ENCODE results near the gene GIN1. TPM values are rescaled to one million over a fixed set of nuclear protein-coding genes. Genes with fewer than 3 reads are reported as not detected.

GIN1 gene
- total RNA-seq, 2 donors from 2014 or later, result 5.6 to 8.0 TPM

DNA sequence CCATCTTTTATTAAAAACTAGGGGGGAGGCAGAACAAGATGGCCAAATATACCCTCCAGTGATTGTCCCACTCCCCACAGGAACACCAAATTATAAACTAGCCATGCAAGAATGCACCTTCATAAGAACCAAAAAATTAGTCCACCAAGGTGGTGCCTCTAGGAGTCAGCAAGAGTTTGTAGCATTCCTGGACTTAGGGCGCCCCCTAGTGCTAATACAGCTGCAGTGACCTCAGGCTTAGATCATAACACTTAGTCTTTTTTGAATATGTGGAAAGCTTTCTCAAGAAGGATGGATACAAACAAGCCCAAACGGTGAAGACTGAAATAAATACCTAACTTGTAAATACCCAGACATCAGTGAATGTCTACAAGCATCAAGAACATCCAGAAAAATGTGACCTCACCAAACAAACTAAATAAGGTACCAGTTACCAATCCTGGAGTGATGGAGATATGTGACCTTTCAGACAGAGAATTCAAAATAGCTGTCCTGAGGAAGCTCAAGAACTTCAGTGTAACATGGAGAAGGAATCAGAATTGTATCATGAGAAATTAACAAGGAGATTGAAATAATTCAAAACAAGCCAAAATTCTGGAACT is 19.4 kb upstream of the GIN1 start:
- Histone ChIP-seq H3K36me3 (peaks cover 28% of the 10 kb centered on the region), H3K27me3 (replicated peaks; ENCODE audit: insufficient read depth) (no peaks in the 10 kb centered on the region), H3K9me3 (no peaks in the 10 kb centered on the region), H3K27ac (no peak overlapping the region), H3K4me3 (no peak overlapping the region), H3K4me1 (ENCODE audit: control insufficient read depth in 1 of 2, low read depth in 2 of 2) (no peaks in the 10 kb centered on the region)
- DNase-seq (ENCODE audit: low spot score), result peak; percentile 27
- TF ChIP-seq, protein P1, sequence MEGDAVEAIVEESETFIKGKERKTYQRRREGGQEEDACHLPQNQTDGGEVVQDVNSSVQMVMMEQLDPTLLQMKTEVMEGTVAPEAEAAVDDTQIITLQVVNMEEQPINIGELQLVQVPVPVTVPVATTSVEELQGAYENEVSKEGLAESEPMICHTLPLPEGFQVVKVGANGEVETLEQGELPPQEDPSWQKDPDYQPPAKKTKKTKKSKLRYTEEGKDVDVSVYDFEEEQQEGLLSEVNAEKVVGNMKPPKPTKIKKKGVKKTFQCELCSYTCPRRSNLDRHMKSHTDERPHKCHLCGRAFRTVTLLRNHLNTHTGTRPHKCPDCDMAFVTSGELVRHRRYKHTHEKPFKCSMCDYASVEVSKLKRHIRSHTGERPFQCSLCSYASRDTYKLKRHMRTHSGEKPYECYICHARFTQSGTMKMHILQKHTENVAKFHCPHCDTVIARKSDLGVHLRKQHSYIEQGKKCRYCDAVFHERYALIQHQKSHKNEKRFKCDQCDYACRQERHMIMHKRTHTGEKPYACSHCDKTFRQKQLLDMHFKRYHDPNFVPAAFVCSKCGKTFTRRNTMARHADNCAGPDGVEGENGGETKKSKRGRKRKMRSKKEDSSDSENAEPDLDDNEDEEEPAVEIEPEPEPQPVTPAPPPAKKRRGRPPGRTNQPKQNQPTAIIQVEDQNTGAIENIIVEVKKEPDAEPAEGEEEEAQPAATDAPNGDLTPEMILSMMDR (IDR thresholded peaks at IDR 0.05), result peak; percentile 88
- ATAC-seq (ENCODE audit: insufficient number of reproducible peaks, low FRiP score, low read depth), result no peak

DNA sequence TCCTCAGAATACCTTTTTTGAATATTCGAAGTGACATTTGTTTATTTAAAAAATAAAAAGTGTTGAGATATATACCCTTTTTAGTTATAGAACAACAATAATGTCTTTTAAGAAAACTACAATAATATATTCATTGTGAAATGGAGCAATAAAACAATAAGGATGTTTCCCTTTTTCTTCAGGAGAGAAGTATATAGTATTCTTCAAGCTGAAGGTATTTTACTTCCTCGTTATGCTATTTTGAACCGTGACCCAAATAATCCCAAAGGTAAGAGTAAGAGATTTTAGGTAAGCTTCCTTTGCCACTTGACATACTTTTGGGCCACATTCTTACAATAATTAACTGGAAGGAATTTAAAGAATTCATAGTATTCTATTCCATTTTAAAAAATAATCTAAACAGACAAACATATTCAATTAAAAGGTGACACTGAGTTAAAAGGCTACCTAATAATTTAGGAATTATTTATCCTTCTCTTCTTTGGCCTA is 18.3 kb upstream of the GIN1 start:
- TF ChIP-seq, protein P1 (IDR thresholded peaks at IDR 0.05), result no peak
- no peak overlapping the region for H3K27ac ChIP-seq
- H3K36me3 ChIP-seq, result peaks cover 28% of the 10 kb centered on the region
- H3K27me3 ChIP-seq (replicated peaks; ENCODE audit: insufficient read depth), result no peaks in the 10 kb centered on the region
- ATAC-seq (ENCODE audit: insufficient number of reproducible peaks, low FRiP score, low read depth), result no peak
- no peak for DNase-seq (ENCODE audit: low spot score)
- H3K4me3 ChIP-seq, result no peak overlapping the region
- H3K9me3 ChIP-seq, result no peaks in the 10 kb centered on the region
- H3K4me1 ChIP-seq (ENCODE audit: control insufficient read depth in 1 of 2, low read depth in 2 of 2), result peaks cover 5 to 7% of the 10 kb centered on the region in 2 donors

DNA sequence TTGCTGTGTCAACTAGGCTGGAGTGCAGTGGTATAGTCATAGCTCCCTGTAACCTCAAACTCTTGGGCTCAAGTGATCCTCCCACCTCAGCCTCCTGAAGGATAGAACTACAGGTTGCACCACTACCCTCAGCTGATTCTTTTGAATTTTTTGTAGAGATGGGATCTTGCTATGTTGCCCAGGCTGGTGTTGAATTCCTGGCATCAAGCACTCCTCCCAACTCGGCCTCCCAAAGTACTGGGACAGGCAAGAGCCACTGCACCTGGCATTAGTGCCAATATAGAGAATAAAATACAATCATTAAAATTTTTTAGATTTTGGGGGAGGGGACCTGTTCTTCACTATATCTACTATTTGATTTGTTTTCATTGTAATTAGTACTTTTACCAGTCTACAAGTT is 15.5 kb upstream of the GIN1 start:
- Histone ChIP-seq H3K4me1 (ENCODE audit: control insufficient read depth in 1 of 2, low read depth in 2 of 2) (peaks cover 7 to 19% of the 10 kb centered on the region in 2 donors), H3K9me3 (no peaks in the 10 kb centered on the region), H3K36me3 (peaks cover 18% of the 10 kb centered on the region), H3K27me3 (replicated peaks; ENCODE audit: insufficient read depth) (no peaks in the 10 kb centered on the region), H3K27ac (no peak overlapping the region), H3K4me3 (no peak overlapping the region)
- ATAC-seq (ENCODE audit: insufficient number of reproducible peaks, low FRiP score, low read depth) (no peak), DNase-seq (ENCODE audit: low spot score) (no peak)
- TF ChIP-seq, protein P1 (IDR thresholded peaks at IDR 0.05), result no peak

DNA sequence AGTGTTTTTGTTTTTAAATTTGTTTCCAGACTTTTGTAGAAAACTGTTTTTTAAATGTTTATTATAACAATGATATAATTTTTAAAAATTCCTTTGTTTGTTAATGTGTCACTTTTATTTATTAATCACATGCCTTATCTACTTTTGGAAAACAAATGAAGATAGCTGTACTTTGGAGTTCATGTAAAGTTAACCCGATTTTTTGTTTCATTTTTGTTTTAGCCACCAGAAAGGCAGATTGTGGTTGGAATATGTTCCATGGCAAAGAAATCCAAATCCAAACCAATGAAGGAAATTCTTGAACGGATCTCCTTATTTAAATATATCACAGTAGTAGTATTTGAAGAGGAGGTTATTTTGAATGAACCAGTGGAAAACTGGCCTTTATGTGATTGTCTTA is 13.3 kb upstream of the GIN1 start:
- H3K27ac ChIP-seq, result peak overlapping the region; percentile 2 to 58
- no peak for DNase-seq (ENCODE audit: low spot score)
- H3K4me1 ChIP-seq (ENCODE audit: control insufficient read depth in 1 of 2, low read depth in 2 of 2), result peaks cover 14 to 20% of the 10 kb centered on the region in 2 donors
- TF ChIP-seq, protein P1 (IDR thresholded peaks at IDR 0.05), result no peak
- H3K36me3 ChIP-seq, result peaks cover 12% of the 10 kb centered on the region
- H3K9me3 ChIP-seq, result no peaks in the 10 kb centered on the region
- ATAC-seq (ENCODE audit: insufficient number of reproducible peaks, low FRiP score, low read depth), result no peak
- H3K4me3 ChIP-seq, result peak overlapping the region; percentile 34
- no peaks in the 10 kb centered on the region for H3K27me3 ChIP-seq (replicated peaks; ENCODE audit: insufficient read depth)

DNA sequence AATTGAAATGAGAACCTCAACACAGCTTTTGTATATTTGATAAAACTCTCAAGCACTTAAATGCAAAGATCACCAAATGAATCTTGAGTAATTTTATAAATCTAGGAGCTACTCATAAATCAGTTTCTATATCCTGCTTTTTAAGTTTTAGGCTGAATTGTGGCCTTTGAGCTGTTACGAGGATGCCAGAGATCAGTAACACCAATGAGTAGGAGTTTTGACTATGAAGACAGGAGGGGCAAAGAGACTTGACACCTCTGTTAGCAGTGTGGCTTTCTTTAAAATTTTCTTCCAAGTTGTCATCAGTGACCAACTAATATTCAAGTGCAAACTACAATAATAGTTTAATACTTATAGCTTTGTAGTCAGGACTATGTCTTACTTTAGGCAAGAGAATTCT is 12.7 kb upstream of the GIN1 start:
- DNase-seq (ENCODE audit: low spot score), result no peak
- Histone ChIP-seq H3K27ac (peak overlapping the region; percentile 2 to 58), H3K4me3 (peak overlapping the region; percentile 34), H3K36me3 (peaks cover 12% of the 10 kb centered on the region), H3K4me1 (ENCODE audit: control insufficient read depth in 1 of 2, low read depth in 2 of 2) (peaks cover 14 to 20% of the 10 kb centered on the region in 2 donors), H3K27me3 (replicated peaks; ENCODE audit: insufficient read depth) (no peaks in the 10 kb centered on the region), H3K9me3 (no peaks in the 10 kb centered on the region)
- ATAC-seq (ENCODE audit: insufficient number of reproducible peaks, low FRiP score, low read depth), result no peak
- TF ChIP-seq, protein P1 (IDR thresholded peaks at IDR 0.05), result no peak
